HepG2 (cell line): ENCODE data around the gene IFIT2. TPM values are rescaled to one million over a fixed set of nuclear protein-coding genes. Genes with fewer than 3 reads are reported as not detected.

Experiments
- ARNTL ChIP-seq: sonication (generic); formaldehyde crosslinking; IDR thresholded peaks from 2 replicates; pipeline ENCODE4 v1.4.0; 2020; ENCODE audit warnings: mild to moderate bottlenecking, missing genetic modification reagents
- CCDC6 ChIP-seq: sonication (generic); formaldehyde crosslinking; IDR thresholded peaks from 2 replicates; pipeline ENCODE4 v1.8.1; 2022; ENCODE audit warnings: mild to moderate bottlenecking, missing genetic modification reagents, moderate library complexity
- EHMT2 ChIP-seq: fragments of 200-600 bp; sonication (generic); IDR thresholded peaks from 2 replicates; pipeline ENCODE4 v1.7.0; 2017; ENCODE audit warnings: antibody characterized with exemption, low read depth, low read length, borderline replicate concordance
- RAD51 ChIP-seq: fragments of 450-650 bp; IDR thresholded peaks from 2 replicates; pipeline ENCODE4 v1.6.1; 2016; ENCODE audit warnings: borderline replicate concordance
- REPIN1 ChIP-seq: sonication (generic); formaldehyde crosslinking; IDR thresholded peaks from 2 replicates; pipeline ENCODE4 v1.8.0; 2022; ENCODE audit warnings: missing genetic modification reagents, low read depth, mild to moderate bottlenecking, borderline replicate concordance
- RXRB ChIP-seq: IDR thresholded peaks from 2 replicates; pipeline ENCODE4 v1.6.1; 2016; ENCODE audit warnings: borderline replicate concordance, missing genetic modification reagents, missing compliant biosample characterization
- SP5 ChIP-seq: IDR thresholded peaks from 2 replicates; pipeline ENCODE4 v1.6.1; 2016; ENCODE audit warnings: low read depth, borderline replicate concordance
- SSRP1 ChIP-seq: IDR thresholded peaks from 2 replicates; pipeline ENCODE4 v1.6.1; 2016; ENCODE audit warnings: control low read depth
- ZMYM3 ChIP-seq: sonication (generic); formaldehyde crosslinking; IDR thresholded peaks from 2 replicates; pipeline ENCODE4 v1.5.1; 2020; ENCODE audit warnings: mild to moderate bottlenecking, missing genetic modification reagents
- ZNF101 ChIP-seq: sonication (generic); formaldehyde crosslinking; IDR thresholded peaks from 2 replicates; pipeline ENCODE4 v1.4.0; 2020; ENCODE audit warnings: mild to moderate bottlenecking, low read depth, missing genetic modification reagents, borderline replicate concordance
- ZNF292 ChIP-seq: sonication (generic); formaldehyde crosslinking; IDR thresholded peaks from 2 replicates; pipeline ENCODE4 v1.8.1; 2022; ENCODE audit warnings: mild to moderate bottlenecking, low read depth, missing genetic modification reagents, borderline replicate concordance
- ZNF768 ChIP-seq: sonication (generic); formaldehyde crosslinking; IDR thresholded peaks from 2 replicates; pipeline ENCODE4 v1.4.0; 2020; ENCODE audit warnings: missing genetic modification reagents
- polyA plus RNA-seq, 8 experiments: library from polyadenylated mRNA; depleted of rRNA in 3 of 8; stranded (reverse) in 7 of 8; unstranded in 1 of 8; fragments of >200 nt; fragmentation: Illumina TruSeq in 4 of 8; extraction: Trizol in 4 of 8; gene quantifications; 2 replicates each; pipeline versions ENCODE4 v1.2.1 to v1.2.3, GENCODE V29; 2011 to 2016; ENCODE audit warnings: low read depth in 4 of 8, missing spikeins in 1 of 8, mixed read lengths in 1 of 8; ENCODE audit not compliant: insufficient read depth in 1 of 8
- total RNA-seq, 5 experiments: library from RNA; depleted of rRNA; stranded (reverse); fragments of >200 nt; fragmentation: Illumina TruSeq; extraction: Trizol; gene quantifications; 2 replicates each; pipeline ENCODE4 v1.2.3, GENCODE V29; 2016; ENCODE audit warnings: low read depth in 1 of 5
- TF ChIP-seq, protein P1 (sequence below): sonication (generic); formaldehyde crosslinking; IDR thresholded peaks from 2 replicates; pipeline ENCODE4 v1.9.0; 2021; ENCODE audit warnings: missing genetic modification reagents, borderline replicate concordance
- TF ChIP-seq, protein P2 (sequence below): sonication (generic); formaldehyde crosslinking; IDR thresholded peaks from one replicate; pipeline ENCODE4 v1.5.1; 2020; ENCODE audit warnings: mild to moderate bottlenecking, missing genetic modification reagents; ENCODE audit errors: not compliant biosample characterization
- TF ChIP-seq, protein P3 (sequence below): IDR thresholded peaks from 2 replicates; pipeline ENCODE4 v1.6.1; 2012; ENCODE audit warnings: inconsistent platforms
- TF ChIP-seq, protein P4 (sequence below): sonication (generic); formaldehyde crosslinking; IDR thresholded peaks from 2 replicates; pipeline ENCODE4 v1.5.0; 2020; ENCODE audit warnings: mild to moderate bottlenecking, missing genetic modification reagents, borderline replicate concordance

IFIT2 gene
- total and polyA plus RNA-seq, 2 of the 13 experiments (the other 11 are each of a cell fraction or from before 2014, with no cell fraction given), result 0.04 to 0.15 TPM

DNA sequence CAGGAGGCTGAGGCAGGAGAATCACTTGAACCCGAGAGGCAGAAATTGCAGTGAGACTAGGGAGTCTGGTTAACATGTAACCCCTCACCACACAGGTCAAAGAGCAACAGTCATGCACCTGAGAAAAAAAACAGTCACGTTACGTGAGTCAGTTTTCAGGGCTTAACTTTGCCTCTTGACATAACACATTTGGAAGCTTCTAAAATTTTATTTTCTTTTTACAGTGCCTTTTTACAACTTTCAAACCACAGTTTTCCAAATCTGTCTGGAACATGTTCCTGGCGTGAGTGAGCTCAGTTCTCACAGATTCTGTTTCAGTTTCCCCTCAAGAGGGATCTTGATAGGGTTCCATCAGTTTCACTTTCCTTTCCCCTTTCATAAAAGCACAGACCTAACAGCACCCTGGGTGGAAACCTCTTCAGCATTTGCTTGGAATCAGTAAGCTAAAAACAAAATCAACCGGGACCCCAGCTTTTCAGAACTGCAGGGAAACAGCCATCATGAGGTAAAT, 30.3 kb downstream of the IFIT2 start (continued):
- no peak for TF ChIP-seq EHMT2
- peak; percentile 98 for TF ChIP-seq ZMYM3 (CRISPR knock-in tag)
- TF ChIP-seq CCDC6 (CRISPR knock-in tag), result no peak; the same call in 1 of the 2 replicates
- TF ChIP-seq ARNTL (CRISPR knock-in tag), result 0 out of 2 replicates have a peak, but pooled peaks have one; percentile 37
- TF ChIP-seq, protein P1, sequence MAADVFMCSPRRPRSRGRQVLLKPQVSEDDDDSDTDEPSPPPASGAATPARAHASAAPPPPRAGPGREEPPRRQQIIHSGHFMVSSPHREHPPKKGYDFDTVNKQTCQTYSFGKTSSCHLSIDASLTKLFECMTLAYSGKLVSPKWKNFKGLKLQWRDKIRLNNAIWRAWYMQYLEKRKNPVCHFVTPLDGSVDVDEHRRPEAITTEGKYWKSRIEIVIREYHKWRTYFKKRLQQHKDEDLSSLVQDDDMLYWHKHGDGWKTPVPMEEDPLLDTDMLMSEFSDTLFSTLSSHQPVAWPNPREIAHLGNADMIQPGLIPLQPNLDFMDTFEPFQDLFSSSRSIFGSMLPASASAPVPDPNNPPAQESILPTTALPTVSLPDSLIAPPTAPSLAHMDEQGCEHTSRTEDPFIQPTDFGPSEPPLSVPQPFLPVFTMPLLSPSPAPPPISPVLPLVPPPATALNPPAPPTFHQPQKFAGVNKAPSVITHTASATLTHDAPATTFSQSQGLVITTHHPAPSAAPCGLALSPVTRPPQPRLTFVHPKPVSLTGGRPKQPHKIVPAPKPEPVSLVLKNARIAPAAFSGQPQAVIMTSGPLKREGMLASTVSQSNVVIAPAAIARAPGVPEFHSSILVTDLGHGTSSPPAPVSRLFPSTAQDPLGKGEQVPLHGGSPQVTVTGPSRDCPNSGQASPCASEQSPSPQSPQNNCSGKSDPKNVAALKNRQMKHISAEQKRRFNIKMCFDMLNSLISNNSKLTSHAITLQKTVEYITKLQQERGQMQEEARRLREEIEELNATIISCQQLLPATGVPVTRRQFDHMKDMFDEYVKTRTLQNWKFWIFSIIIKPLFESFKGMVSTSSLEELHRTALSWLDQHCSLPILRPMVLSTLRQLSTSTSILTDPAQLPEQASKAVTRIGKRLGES (CRISPR knock-in tag), result no peak
- no peak for TF ChIP-seq REPIN1 (CRISPR knock-in tag)
- peak; percentile 11; the same call in 1 of the 2 replicates for TF ChIP-seq RXRB
- peak; percentile 63; the same call in 1 of the 2 replicates for TF ChIP-seq ZNF292 (CRISPR knock-in tag)
- no peak for TF ChIP-seq SSRP1
- no peak for TF ChIP-seq SP5
- TF ChIP-seq, protein P2, sequence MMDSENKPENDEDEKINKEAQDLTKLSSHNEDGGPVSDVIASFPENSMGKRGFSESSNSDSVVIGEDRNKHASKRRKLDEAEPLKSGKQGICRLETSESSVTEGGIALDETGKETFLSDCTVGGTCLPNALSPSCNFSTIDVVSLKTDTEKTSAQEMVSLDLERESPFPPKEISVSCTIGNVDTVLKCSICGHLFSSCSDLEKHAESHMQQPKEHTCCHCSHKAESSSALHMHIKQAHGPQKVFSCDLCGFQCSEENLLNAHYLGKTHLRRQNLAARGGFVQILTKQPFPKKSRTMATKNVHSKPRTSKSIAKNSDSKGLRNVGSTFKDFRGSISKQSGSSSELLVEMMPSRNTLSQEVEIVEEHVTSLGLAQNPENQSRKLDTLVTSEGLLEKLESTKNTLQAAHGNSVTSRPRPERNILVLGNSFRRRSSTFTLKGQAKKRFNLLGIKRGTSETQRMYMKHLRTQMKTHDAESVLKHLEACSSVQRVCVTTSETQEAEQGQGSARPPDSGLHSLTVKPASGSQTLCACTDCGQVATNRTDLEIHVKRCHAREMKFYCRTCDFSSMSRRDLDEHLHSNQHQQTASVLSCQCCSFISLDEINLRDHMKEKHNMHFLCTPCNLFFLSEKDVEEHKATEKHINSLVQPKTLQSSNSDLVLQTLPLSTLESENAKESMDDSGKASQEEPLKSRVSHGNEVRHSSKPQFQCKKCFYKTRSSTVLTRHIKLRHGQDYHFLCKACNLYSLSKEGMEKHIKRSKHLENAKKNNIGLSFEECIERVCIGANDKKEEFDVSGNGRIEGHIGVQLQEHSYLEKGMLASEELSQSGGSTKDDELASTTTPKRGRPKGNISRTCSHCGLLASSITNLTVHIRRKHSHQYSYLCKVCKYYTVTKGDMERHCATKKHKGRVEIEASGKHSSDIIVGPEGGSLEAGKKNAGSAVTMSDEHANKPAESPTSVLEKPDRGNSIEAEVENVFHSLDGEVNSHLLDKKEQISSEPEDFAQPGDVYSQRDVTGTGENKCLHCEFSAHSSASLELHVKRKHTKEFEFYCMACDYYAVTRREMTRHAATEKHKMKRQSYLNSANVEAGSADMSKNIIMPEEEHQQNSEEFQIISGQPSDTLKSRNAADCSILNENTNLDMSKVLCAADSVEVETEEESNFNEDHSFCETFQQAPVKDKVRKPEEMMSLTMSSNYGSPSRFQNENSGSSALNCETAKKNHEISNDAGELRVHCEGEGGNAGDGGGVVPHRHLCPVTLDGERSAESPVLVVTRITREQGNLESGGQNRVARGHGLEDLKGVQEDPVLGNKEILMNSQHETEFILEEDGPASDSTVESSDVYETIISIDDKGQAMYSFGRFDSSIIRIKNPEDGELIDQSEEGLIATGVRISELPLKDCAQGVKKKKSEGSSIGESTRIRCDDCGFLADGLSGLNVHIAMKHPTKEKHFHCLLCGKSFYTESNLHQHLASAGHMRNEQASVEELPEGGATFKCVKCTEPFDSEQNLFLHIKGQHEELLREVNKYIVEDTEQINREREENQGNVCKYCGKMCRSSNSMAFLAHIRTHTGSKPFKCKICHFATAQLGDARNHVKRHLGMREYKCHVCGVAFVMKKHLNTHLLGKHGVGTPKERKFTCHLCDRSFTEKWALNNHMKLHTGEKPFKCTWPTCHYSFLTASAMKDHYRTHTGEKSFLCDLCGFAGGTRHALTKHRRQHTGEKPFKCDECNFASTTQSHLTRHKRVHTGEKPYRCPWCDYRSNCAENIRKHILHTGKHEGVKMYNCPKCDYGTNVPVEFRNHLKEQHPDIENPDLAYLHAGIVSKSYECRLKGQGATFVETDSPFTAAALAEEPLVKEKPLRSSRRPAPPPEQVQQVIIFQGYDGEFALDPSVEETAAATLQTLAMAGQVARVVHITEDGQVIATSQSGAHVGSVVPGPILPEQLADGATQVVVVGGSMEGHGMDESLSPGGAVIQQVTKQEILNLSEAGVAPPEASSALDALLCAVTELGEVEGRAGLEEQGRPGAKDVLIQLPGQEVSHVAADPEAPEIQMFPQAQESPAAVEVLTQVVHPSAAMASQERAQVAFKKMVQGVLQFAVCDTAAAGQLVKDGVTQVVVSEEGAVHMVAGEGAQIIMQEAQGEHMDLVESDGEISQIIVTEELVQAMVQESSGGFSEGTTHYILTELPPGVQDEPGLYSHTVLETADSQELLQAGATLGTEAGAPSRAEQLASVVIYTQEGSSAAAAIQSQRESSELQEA, result no peak
- no peak for TF ChIP-seq RAD51
- TF ChIP-seq ZNF101 (CRISPR knock-in tag), result no peak
- TF ChIP-seq, protein P3, sequence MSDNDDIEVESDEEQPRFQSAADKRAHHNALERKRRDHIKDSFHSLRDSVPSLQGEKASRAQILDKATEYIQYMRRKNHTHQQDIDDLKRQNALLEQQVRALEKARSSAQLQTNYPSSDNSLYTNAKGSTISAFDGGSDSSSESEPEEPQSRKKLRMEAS, result 0 out of 2 replicates have a peak, but pooled peaks have one; percentile 27
- TF ChIP-seq, protein P4, sequence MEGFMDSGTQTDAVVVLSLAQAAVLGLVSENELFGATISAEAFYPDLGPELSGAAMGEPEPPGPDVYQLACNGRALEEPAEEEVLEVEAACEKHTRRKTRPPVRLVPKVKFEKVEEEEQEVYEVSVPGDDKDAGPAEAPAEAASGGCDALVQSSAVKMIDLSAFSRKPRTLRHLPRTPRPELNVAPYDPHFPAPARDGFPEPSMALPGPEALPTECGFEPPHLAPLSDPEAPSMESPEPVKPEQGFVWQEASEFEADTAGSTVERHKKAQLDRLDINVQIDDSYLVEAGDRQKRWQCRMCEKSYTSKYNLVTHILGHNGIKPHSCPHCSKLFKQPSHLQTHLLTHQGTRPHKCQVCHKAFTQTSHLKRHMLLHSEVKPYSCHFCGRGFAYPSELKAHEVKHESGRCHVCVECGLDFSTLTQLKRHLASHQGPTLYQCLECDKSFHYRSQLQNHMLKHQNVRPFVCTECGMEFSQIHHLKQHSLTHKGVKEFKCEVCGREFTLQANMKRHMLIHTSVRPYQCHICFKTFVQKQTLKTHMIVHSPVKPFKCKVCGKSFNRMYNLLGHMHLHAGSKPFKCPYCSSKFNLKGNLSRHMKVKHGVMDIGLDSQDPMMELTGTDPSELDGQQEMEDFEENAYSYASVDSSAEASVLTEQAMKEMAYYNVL (CRISPR knock-in tag), result peak; percentile 41; the same call in 1 of the 2 replicates
- TF ChIP-seq ZNF768 (CRISPR knock-in tag), result no peak
